Ureter (tissue), 1 donor: Measurements from ENCODE around the gene PLEKHF1. TPM values are rescaled to one million over a fixed set of nuclear protein-coding genes. Genes with fewer than 3 reads are reported as not detected.

Source experiments
- total RNA-seq: library from RNA; stranded (reverse); gene quantifications from one replicate; pipeline ENCODE4 v1.2.4, GENCODE V29; 2023
- donor health status: DM: yes; HTN: yes; CAD: no.

Gene PLEKHF1
- total RNA-seq, 1 donor from 2014 or later: 27.1 TPM

Other genes starting within 250 kb of the PLEKHF1 start
- not detected for gene VSTM2B, start 139.5 kb upstream of the PLEKHF1 start, total RNA-seq
- gene POP4, start 59.2 kb upstream of the PLEKHF1 start, total RNA-seq: 61.5 TPM
- 25.4 TPM for gene C19orf12, start 49.8 kb downstream of the PLEKHF1 start, total RNA-seq
- gene CCNE1, start 146.5 kb downstream of the PLEKHF1 start, total RNA-seq: 3.6 TPM